Raji (cell line): ENCODE results near the gene HEATR5A.

Experiments
- POLR2A ChIP-seq: IDR thresholded peaks from 2 replicates; pipeline ENCODE4 v1.6.1; 2011; ENCODE audit warnings: low read depth, low read length, control low read depth; ENCODE audit not compliant: insufficient read depth

Gene HEATR5A

DNA sequence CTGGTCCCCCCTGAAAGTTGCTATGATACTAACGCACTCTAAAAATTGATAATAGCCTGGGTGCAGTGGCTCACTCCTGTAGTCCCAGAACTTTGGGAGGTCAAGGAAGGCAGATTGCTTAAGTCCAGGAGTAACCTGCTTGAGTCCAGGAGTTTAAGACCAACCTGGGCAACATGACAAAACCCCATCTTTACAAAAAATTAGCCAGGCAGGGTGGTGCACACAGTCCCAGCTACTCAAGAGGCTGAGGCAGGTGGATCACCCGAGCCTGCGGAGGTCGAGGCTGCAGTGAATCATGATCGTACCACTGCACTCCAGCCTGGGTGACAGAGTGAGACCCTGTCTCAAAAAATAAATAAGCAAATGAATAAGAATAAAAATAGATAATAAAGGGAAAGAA lies 42.9 kb downstream of the HEATR5A start:
- no peak for TF ChIP-seq POLR2A

DNA sequence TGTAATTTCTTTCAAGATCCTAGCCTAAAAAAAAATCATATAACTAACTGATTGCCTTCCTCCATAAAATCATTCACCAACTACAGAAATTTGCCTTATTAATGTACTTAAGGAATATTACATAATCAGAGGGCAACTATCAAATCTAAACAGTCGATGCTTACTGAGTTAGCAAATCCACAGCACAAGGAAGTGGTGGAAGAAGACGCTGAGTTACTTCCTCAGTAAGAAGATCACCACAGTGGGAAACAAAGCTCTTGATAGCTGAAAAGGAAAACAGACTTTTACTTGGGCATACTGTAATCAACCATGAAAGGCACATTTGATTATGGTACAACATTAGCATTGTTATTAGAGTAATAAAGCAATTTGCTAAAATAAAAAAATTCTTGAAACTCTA lies 48.7 kb downstream of the HEATR5A start:
- TF ChIP-seq POLR2A = no peak

DNA sequence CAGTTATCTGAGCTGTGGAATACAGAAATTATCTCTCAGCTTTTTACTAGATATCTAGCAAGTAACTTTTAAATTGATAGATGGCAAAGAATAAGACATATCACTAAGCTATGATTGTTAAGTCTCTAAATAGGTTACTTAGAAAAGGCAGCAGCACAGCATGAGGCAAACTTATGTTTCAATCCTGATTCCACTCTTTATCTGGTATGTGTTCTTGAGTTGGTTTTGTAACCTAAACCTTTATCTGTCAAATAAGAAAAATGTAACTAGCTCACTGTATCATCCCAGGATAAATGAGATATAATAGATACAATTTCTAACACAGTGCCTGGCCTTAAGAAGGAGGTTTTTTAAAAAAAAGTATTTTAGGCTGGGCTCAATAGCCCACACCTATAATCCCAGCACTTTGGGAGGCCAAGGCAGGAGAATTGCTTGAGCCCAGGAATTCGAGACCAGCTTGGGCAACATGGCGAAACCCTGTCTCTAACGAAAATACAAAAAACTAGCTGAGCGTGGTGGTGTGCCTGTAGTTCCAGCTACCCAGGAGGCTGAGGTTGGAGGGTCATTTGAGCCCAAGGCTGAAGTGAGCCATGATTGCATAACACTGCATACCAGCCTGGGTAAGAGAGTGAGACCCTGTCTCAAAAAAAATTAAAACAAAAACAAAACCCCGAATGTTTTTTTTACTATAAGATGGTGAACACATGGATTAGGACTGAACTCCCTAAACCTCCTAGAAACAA lies 56.8 kb downstream of the HEATR5A start:
- TF ChIP-seq POLR2A = no peak

DNA sequence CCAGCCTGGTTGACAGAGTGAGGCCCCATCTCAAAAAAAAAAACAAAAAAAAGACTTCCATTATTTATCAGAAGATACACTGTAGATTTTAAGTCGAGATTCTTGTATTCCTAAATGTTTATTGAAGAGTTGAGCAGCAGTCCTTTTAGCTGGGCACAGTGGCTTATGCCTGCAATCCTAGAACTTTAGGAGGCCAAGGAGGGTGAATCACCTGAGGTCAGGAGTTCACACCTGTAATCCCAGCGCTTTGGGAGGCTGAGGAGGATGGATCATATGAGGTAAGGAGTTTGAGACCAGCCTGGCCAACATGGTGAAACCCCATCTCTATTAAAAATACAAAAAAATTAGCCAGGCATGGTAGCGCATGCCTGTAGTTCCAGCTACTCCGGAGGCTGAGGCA lies 57.6 kb downstream of the HEATR5A start:
- no peak for TF ChIP-seq POLR2A

DNA sequence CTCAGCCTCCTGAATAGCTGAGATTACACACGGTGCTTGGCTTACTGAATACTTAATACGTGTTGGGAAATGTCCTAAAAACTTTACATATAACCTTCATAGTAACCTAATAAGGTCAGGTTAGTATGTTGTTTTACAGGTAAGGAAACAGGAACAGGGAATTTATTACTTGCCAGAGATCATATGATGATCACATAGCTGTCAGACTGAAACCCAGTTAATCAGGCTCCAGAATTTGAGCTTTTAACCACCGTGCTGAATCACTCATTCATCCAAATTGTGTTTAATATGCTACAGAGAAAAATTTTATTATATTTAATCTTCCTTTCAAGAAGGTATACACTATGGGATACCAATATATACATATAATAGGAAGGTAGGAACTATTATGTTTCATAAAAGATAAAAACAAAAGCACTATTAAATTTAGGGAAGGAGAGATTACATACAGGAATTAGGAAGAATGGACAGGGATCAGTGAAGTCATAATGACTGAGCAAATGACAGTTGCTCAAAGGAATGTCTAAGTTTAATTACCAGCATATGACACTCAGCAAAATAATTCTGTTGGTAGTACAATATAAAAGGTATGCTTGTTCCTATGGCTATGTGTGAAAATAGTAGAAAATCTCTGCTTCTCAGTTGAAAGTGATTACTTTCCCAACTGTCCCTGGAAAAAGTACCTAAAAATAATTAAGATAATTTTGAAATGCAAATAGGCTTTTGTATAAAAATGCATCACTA lies 59.3 kb downstream of the HEATR5A start:
- TF ChIP-seq POLR2A = no peak

DNA sequence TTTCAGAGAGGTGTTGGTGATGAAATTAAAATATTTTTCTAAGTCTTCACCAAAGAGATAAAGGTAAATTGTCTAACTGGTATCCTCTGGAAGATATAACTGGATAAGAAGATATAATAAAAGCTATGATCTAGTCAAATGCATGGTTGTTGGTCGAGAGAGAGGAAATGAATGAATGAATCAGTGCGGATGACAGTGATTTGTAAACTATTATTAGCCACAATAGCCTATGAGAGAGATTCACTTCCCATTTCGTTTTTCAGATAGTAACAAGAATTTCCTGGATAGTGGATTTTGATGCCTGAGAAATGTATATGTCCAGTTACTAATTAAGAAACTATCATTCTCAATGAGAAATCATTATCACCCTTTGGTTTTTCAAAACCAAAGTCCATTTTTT lies 63.1 kb downstream of the HEATR5A start:
- TF ChIP-seq POLR2A = no peak

DNA sequence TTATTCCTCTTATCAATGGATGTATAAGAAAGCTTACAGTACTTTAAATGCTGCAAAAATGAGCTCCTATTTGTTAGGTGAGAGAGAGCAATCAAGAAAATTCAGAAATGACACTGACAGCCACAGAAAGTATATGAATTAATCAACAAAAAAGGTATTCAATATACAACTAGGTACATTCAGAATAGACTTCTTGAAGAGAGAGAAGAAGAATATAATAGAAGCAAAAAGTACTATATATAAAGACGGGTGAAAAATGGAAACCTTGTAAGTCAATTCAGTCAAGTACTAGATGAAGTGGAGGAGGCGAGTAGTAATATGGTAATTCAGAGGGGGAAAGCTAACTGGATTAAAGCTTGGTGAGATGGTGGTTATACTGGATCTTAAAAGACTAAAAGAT lies 74.3 kb downstream of the HEATR5A start:
- TF ChIP-seq POLR2A = no peak

DNA sequence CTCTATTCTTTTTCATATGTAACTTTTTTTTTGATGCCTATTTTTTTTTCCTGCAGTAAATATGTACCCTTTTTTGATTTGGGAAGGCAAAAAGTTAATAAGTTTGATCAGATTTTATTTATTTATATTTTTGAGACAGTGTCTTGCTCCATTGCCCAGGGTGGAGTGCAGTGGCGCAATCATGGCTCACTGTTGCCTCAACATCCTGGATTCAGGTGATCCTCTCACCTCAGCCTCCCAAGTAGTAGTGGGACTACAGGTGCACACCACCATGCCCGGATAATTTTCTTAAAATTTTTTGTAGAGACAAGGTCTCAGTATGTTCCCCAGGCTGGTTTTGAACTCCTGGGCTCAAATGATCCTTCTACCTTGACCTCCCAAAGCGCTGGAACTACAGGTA lies 79.1 kb downstream of the HEATR5A start:
- TF ChIP-seq POLR2A = no peak

DNA sequence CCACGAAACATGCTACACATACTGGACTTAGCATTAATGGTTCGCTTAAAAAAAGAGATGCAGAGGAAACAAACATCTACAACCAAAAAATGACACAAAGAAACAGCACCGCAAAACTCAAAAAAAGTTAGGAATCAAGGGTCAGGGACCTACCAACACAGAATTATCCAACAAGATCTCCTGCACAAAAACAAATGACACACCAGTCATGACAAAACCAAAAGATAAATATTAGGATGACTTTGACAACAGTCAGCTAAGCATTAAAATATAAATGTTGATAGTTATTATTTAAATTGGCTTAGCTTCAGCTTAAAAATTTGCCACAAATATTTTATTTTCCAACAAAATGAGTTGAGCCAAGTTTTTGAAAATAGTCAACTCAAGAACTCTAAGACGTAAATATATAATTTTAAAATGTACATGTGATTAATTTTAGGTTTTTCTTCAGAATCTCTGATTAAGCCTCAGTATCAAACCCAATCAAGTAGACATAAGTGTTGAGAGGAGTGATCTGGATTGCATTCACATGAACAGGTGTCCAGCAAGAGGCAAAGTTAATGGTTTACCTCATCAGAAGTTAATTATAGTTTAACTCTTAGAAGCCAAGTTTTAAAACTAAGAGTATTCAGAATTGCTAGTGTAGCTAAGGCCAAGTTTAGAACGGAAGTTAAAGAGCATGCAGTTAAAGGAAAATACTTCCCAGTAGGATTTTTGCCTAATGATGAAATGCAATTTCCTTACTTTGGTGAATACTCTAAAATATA lies 79.9 kb downstream of the HEATR5A start:
- no peak for TF ChIP-seq POLR2A

DNA sequence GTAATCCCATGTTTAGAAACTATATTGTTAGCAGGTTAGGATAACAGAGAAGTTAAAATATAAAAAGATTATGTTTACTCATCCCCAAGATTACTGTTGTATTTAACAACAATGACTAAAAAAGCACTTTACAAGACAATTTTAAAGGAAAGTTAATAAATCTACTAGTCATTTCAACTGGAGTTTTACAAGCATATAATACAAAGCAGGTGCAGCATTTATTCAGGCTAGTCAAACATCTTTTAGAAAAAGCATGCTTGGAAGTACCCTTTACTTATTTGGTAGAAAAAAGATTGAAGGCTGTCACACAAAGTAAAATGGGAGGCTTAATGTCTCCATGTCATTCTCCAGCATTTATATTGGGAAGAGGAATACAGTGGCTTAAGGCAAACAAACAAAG lies 80.6 kb downstream of the HEATR5A start:
- no peak for TF ChIP-seq POLR2A

DNA sequence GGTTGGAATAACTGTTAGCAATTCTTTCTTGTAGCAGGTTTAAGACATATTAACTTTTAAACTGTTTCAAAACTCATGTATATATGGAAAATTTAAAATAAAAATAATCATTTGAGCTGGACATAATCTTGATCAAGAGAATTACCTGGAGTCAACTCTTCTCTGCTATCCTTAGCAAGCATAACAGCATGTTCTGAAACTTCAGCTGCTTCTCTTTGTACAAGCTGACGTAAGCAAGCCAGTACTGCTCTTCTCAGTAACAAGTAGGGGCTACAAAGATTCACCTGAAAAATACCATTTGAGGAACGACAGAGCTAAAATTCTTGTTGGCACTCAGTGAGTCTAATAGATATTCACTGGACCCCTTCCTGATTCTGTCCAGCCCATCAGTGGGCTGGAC lies 83.0 kb downstream of the HEATR5A start:
- TF ChIP-seq POLR2A = no peak

DNA sequence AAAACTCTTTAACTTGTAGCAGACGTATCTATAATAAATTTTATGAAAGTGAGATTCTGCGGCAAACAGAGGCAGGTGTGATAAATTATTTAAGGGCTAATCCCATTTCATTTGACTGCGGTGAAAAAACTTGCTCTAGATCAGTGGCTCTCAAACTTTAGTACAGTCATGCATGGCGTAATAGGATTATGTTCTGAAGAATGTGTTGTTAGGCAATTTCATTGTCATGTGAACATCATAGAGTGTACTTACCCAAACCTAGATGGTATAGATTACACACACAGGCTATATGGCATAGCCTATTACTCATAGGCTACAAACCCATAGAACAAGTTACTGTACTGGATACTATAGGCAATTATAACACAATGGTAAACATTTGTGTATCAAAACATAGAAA lies 83.7 kb downstream of the HEATR5A start:
- no peak for TF ChIP-seq POLR2A

DNA sequence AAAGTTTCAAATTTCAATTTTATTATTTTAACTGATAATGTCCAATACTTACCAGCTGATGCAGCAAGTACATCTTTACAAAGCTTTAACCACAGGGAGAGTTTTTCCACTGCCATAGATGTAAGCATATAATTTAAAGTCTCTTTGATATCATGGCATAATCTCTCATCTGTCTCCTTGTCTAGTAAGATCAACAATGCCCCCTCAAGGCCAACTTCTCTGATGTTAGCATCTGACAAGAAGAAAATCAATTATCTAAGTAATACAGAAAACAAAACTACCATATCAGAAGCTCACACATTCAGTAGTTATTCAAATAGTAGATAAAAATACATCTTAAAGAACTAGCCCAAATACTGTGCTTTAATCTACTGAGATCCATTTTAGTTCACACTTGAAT lies 94.2 kb downstream of the HEATR5A start:
- no peak for TF ChIP-seq POLR2A

DNA sequence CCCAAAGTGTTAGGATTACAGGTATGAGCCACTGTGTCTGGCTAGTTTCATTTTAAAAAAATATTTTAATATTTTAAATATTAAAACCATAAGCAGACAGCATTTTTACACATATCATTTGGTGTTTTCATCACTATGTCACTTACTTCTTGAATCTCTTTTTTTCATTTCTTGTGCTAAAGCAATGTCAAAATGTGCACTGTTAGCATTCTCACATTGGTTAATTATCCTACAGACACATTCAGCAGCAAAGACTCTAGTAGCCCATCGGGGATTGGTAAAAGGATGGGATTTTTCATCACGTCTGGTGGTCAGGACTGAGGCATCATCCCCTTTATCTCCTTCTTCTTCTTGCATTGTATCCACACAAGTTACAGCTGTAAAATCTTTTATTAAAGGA lies 96.9 kb downstream of the HEATR5A start:
- TF ChIP-seq POLR2A = no peak

DNA sequence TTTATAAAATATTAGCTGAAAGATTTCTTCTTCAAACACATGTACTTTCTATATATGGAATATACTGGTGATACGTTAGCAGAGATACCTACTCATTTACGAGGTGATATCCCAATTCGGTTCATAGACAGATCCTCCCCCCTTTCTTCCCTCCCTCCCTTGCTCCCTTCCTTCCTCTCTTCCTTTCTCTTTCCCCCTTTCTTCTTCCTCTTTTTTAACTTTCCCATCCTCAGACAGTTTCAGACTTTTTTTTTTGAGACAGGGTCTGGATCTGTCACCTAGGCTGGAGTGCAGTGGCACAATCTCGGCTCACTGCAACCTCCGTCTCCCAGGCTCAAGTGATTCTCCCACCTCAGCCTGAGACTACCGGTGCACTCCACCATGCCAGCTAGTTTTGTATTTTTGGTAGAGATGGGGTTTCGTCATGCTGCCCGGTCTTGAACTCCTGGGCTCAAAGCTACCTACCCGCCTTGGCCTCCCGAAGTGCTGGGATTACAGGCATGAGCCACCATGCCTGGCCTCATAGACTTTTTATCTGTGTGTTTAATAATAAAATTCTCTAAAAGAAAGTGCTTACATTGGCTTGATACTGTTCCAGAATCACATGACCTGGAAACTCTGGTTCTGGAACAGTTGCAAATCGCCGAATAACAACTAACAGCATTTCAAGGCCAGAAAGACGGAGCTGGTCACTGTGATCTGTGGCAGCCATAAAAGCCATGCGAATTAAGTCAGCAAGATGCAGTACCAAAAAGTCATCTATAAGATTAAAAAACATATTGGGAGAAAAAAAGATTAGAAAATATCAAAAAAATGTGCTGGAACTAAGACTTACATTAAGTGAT lies 99.2 kb downstream of the HEATR5A start:
- TF ChIP-seq POLR2A = no peak

DNA sequence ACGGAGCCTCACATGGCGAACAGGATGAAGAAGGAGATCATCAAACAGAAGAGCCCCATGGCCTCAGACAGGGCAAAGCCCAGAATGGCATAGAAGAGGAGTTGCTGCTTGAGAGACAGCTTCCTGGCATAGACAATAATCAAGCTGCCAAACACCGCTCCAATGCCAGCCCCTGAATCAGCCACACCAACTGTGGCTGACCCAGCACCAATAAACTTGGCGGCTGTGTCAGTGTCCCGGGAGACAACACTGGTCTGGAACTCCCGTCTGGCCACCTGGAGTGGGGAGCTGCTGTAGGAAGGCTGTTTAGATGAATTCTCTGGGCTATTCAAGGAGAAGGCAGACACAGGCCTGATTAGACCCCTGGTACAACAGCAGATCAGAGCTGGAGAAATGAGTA lies 100.1 kb downstream of the HEATR5A start:
- no peak for TF ChIP-seq POLR2A

DNA sequence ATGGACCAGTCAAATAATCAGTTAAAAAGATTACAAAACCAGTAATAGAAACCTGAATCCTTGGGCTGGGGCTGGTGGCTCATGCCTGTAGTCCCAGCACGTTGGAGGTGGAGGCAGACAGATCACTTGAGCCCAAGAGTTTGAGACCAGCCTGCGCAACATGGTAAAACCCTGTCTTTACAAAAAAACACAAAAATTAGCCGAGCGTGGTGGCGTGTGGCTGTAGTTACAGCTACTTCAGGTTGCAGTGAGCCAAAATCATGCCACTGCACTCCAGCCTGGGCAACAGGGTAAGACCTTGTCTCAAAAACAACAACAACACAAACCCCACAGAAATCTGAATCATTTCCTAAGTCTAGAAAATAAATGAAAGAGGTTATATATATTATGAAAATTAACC lies 100.6 kb downstream of the HEATR5A start:
- no peak for TF ChIP-seq POLR2A
